Mesothelial cell of epicardium (in vitro differentiated cells): Measurements from ENCODE around the gene C1QTNF9B. TPM values are rescaled to one million over a fixed set of nuclear protein-coding genes. Genes with fewer than 3 reads are reported as not detected.

Experiments used
- DNase-seq, 2 experiments: peaks; one replicate each; pipeline ENCODE4 v3.0.0; 2021; ENCODE audit warnings: low spot score in 2 of 2; ENCODE audit not compliant: unreplicated experiment in 2 of 2
- H3K27ac Mint-ChIP-seq: 2 replicates; pipeline ENCODE4 v1.8.0; 2021; ENCODE audit warnings: mixed read lengths
- H3K27me3 Mint-ChIP-seq: 2 replicates; pipeline ENCODE4 v1.8.0; 2021; ENCODE audit warnings: low read depth, mixed read lengths
- H3K36me3 Mint-ChIP-seq: 2 replicates; pipeline ENCODE4 v1.8.0; 2021; ENCODE audit warnings: mixed read lengths
- H3K4me1 Mint-ChIP-seq: 2 replicates; pipeline ENCODE4 v1.8.0; 2021; ENCODE audit warnings: mixed read lengths
- H3K4me3 Mint-ChIP-seq: 2 replicates; pipeline ENCODE4 v1.8.0; 2021; ENCODE audit warnings: mild to moderate bottlenecking, moderate library complexity, mixed read lengths
- H3K9me3 Mint-ChIP-seq: 2 replicates; pipeline ENCODE4 v1.8.0; 2021; ENCODE audit warnings: mixed read lengths
- total RNA-seq: library from RNA; stranded (reverse); gene quantifications from 3 replicates; pipeline ENCODE4 v1.2.1, GENCODE V29; 2021
- TF ChIP-seq, protein P1 (sequence below): fragments of 200-600 bp; sonication (generic); IDR thresholded peaks from one replicate; pipeline ENCODE4 v1.5.0; 2021; ENCODE audit warnings: antibody characterized with exemption; ENCODE audit not compliant: unreplicated experiment

C1QTNF9B gene
- total RNA-seq, 1 donor from 2014 or later, result not detected

GRCh38 chr13:23918208-23918607 lies 20.9 kb upstream of the C1QTNF9B start:
- Mint-ChIP-seq H3K27me3 (peaks cover 25% of the 10 kb centered on the region), H3K27ac (no peak overlapping the region), H3K4me1 (peaks cover 2% of the 10 kb centered on the region), H3K36me3 (peaks cover 2% of the 10 kb centered on the region), H3K4me3 (no peak overlapping the region), H3K9me3 (peaks cover 13% of the 10 kb centered on the region)
- no peak for DNase-seq
- TF ChIP-seq, protein P1, sequence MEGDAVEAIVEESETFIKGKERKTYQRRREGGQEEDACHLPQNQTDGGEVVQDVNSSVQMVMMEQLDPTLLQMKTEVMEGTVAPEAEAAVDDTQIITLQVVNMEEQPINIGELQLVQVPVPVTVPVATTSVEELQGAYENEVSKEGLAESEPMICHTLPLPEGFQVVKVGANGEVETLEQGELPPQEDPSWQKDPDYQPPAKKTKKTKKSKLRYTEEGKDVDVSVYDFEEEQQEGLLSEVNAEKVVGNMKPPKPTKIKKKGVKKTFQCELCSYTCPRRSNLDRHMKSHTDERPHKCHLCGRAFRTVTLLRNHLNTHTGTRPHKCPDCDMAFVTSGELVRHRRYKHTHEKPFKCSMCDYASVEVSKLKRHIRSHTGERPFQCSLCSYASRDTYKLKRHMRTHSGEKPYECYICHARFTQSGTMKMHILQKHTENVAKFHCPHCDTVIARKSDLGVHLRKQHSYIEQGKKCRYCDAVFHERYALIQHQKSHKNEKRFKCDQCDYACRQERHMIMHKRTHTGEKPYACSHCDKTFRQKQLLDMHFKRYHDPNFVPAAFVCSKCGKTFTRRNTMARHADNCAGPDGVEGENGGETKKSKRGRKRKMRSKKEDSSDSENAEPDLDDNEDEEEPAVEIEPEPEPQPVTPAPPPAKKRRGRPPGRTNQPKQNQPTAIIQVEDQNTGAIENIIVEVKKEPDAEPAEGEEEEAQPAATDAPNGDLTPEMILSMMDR, result no peak

DNA sequence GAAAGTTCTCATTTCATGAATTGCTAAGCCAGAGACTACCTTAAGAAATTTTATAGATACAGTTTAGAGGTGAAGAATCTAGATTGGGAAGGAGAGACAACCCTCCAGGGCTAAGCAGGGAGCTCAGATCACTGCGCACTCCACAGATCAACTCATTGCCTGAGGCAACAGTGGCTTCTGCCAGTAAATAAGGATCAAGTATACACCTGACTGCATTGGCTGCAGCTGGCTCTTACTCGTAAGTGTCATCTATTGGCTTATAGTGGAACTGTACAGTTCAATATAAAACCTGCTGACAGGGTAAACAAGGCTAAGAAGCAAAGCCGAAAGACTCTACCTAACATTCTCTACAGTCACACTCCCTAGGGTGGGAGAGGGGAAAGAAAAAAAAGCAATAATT lies 18.0 kb upstream of the C1QTNF9B start:
- TF ChIP-seq, protein P1, result no peak
- no peak overlapping the region for H3K27ac Mint-ChIP-seq
- DNase-seq, result no peak
- H3K9me3 Mint-ChIP-seq, result peaks cover 13% of the 10 kb centered on the region
- H3K4me3 Mint-ChIP-seq, result no peak overlapping the region
- peaks cover 2% of the 10 kb centered on the region for H3K36me3 Mint-ChIP-seq
- H3K4me1 Mint-ChIP-seq, result peaks cover 2% of the 10 kb centered on the region
- peaks cover 25% of the 10 kb centered on the region for H3K27me3 Mint-ChIP-seq

GRCh38 chr13:23912469-23912868 lies 15.2 kb upstream of the C1QTNF9B start:
- TF ChIP-seq, protein P1, result no peak
- H3K4me3 Mint-ChIP-seq, result no peak overlapping the region

GRCh38 chr13:23909606-23910005 lies 12.3 kb upstream of the C1QTNF9B start:
- Mint-ChIP-seq H3K27ac (no peak overlapping the region), H3K9me3 (no peaks in the 10 kb centered on the region), H3K36me3 (no peaks in the 10 kb centered on the region), H3K4me1 (no peaks in the 10 kb centered on the region), H3K27me3 (peaks cover 1% of the 10 kb centered on the region), H3K4me3 (no peak overlapping the region)
- TF ChIP-seq, protein P1, result no peak
- DNase-seq, result no peak

More at GRCh38 chr13:23912469-23912868, 15.2 kb upstream of the C1QTNF9B start:
- no peaks in the 10 kb centered on the region for H3K4me1 Mint-ChIP-seq
- H3K36me3 Mint-ChIP-seq, result no peaks in the 10 kb centered on the region
- no peak overlapping the region for H3K27ac Mint-ChIP-seq
- peaks cover 4% of the 10 kb centered on the region for H3K27me3 Mint-ChIP-seq
- no peak for DNase-seq
- peaks cover 5% of the 10 kb centered on the region for H3K9me3 Mint-ChIP-seq

DNA sequence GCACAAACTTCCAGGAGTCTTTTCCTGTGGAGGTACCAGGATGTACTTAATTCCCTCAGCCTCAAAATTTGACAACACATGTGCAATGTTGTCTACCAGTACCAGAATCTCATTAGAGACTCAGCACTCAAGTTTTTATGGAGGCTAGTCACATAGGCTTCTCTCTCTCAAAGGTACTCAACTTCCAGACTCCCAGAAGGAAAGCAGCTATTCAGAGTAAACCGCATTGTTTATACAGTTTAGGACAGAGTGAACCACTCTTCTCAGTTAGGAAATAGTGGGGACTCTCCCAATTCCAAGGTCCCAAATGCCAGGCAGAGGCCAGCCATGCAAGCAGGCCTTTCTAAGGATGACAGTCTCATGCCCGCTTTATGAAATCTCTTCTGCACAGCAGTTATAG lies 8.5 kb upstream of the C1QTNF9B start:
- no peak overlapping the region for H3K27ac Mint-ChIP-seq
- DNase-seq, result no peak
- H3K27me3 Mint-ChIP-seq, result peaks cover 27% of the 10 kb centered on the region

More for the DNA sequence above, 8.5 kb upstream of the C1QTNF9B start:
- no peaks in the 10 kb centered on the region for H3K36me3 Mint-ChIP-seq
- TF ChIP-seq, protein P1, result no peak
- no peaks in the 10 kb centered on the region for H3K9me3 Mint-ChIP-seq
- H3K4me1 Mint-ChIP-seq, result no peaks in the 10 kb centered on the region
- H3K4me3 Mint-ChIP-seq, result no peak overlapping the region
